SKM-1 (cell line): ENCODE results near the gene GMEB2.
"Not testable (repeated sequence)": the region's sequence is repeated elsewhere in the genome, so short reads cannot be mapped to it uniquely, and the experiment has no call there.

Experiments
- DNase-seq: peaks from one replicate; lab custom pipeline; 2025; ENCODE audit not compliant: unreplicated experiment; lab: John Stamatoyannopoulos, UW

Gene GMEB2

GRCh38 chr20:63561624-63562396, 65.1 kb downstream of the GMEB2 start:
- no peak for DNase-seq

GRCh38 chr20:63560856-63561609, 65.9 kb downstream of the GMEB2 start:
- DNase-seq: no peak

- no peak for DNase-seq
Observed at GRCh38 chr20:63560333-63560805, 66.5 kb downstream of the GMEB2 start.

- DNase-seq: not testable (repeated sequence)
Observed at GRCh38 chr20:63559485-63560332, 67.2 kb downstream of the GMEB2 start.

GRCh38 chr20:63558804-63559484, 68.0 kb downstream of the GMEB2 start:
- no peak for DNase-seq

- DNase-seq: no peak
Observed at GRCh38 chr20:63557481-63557891, 69.4 kb downstream of the GMEB2 start.

GRCh38 chr20:63556873-63557478, 69.9 kb downstream of the GMEB2 start:
- DNase-seq: no peak

GRCh38 chr20:63555661-63556381, 71.1 kb downstream of the GMEB2 start:
- DNase-seq: no peak

- DNase-seq: no peak
Observed at GRCh38 chr20:63554361-63555278, 72.3 kb downstream of the GMEB2 start.

GRCh38 chr20:63553933-63554290, 73.0 kb downstream of the GMEB2 start, which contains the start of gene FNDC11:
Gene FNDC11, plus strand, starts transcription at chr20:63554159. Its CDS starts 1,505 bp downstream, at chr20:63555664.
- no peak for DNase-seq

GRCh38 chr20:63553251-63553932, 73.5 kb downstream of the GMEB2 start:
- peak; percentile 21 for DNase-seq

- DNase-seq: no peak
Observed at GRCh38 chr20:63552481-63553249, 74.2 kb downstream of the GMEB2 start.

GRCh38 chr20:63551068-63551467, 75.8 kb downstream of the GMEB2 start:
- DNase-seq: no peak

GRCh38 chr20:63549679-63550282, 77.1 kb downstream of the GMEB2 start:
- no peak for DNase-seq

- DNase-seq: no peak
Observed at GRCh38 chr20:63549019-63549418, 77.9 kb downstream of the GMEB2 start.

- no peak for DNase-seq
Observed at GRCh38 chr20:63548542-63548941, 78.4 kb downstream of the GMEB2 start.
